ENCODE results near the gene TOR1AIP1.
A peak's percentile ranks its signal among the peaks of the same experiment; 100 is the strongest.

The TOR1AIP1 gene

DNA sequence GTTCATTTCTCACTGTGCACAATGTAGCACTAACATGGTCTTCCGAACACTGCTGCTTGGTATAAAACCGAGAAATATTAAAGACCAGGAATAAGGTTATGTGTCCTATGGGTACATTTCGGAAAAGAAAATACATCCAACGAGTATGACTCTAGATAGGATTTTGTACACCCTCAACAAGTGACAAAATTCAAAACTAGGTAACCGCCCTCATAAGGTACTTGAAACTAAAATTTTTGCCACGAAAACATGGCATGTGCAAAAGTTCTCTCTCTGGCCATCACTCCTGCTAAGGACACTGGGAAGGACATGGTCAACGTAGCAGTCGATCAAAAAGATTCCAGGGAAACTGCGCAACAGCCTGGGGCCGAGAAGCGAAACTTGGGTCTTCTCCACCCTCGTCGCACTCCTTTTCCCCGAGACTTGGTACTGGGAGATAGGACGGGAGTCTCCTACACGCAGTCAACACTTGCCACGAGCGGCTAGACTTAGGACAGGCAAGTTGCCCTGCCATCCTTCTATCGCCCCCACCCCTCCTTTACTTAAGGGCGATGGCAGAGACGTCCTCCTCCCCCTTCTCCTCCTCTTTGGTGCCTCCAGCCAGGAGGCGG, 338 bp upstream of the TOR1AIP1 start:
- no peak for DNase-seq

DNA sequence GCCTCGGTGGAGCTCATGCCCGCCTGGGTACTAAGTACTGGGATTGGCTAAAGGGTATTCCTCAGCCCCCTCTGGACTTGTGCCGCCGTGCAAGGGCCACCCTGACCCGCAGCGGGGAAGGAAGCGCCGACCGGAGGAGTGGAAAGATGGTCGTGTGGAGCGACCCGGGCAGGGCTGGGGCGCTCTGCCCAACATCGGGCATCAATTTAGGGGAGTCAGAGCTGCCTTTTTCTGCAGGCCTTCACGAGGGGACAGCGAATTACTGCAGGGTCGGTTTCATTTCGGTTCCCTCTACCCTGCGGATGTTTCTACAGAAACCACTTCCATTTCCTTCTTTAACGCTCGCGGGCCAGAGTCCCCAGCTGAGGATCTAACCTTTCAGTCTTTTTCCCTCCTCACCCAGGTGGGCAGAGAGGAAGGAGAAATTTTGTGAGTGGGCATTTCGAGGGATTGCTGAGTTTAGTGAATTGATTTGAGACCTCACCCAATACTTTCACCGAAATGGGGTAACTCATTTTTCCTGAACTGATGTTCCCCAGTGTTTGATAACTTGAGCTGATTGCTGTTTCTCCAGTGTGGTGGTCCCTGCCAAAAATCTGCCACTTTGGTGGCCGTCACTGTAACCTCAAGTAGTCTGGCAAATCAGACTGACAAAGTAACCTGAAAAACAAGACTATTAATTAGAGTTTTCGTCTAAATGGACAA, 1.1 kb downstream of the TOR1AIP1 start:
- peak; percentile 35 for DNase-seq

DNA sequence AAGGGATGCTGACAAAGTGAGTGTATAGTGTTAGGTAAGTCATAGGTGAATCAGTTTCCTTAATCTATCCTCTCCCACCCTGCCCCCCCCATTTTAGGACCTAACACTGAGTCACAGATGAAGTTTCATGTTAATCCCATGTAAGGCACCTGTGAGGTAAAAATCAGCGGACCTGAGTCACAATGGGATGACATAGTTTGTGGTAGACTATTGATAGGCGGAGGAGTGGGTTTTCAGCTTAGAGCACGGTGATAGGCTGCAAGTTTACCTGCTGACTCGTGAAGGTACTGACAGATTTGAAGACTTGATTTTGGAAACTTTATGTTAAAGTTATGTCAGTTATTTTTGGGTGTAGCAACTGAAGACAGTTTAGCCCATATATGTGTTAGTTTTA, 1.7 kb downstream of the TOR1AIP1 start:
- peak; percentile 12 for DNase-seq

DNA sequence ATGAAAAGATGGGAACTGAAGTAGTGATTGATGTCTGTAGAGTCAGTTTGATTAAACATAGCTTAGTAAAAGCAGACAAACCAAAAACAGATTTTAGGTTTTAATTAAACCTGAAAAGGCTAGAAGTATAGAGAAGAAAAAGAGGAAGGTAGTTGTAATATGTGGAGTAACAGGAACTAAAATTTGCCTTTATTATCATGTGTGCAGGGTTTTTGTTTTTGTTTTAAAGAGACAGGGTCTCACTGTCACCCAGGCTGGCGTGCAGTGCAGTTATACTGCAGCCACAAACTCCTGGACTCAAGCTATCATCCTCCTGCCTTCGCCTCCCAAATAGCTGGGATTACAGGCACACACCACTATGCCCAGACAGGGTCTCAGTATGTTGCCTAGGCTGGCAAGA, 6.0 kb downstream of the TOR1AIP1 start:
- DNase-seq, result no peak

DNA sequence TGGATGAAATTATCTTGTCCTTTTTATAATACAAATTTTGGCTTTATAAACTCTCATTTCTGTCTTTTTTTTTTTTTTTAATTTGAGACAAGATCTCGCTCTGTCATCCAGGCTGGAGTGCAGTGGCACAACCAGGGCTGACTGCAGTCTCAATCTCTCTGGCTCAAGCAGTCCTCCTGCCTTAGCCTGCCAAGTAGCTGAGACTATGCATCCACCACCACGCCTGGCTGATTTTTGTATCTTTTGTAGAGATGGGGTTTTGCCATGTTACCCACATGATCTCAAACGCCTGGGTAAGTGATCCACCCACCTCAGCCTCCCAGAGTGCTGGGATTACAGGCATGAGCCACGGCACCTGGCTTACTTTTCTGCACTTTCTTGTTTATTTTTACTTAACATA, 7.5 kb downstream of the TOR1AIP1 start:
- no peak for DNase-seq

DNA sequence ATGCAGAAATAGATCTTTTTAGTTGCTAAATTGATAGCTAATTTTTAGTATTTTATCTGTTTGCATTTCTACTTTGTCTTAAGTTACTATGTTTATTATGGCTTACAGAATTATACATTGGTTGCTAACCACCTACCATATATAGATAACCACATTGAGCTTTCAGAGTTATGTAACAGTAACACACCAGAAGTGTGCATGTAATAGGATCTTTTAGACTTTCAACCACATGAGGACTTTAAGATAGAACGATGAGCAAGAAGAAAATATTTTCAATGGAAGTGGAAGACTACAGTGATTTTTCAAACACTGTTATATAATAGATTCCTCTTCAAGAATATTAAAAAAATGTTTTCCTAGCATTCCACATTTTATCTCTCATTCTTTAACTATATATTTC, 28.8 kb downstream of the TOR1AIP1 start:
- no peak for DNase-seq

DNA sequence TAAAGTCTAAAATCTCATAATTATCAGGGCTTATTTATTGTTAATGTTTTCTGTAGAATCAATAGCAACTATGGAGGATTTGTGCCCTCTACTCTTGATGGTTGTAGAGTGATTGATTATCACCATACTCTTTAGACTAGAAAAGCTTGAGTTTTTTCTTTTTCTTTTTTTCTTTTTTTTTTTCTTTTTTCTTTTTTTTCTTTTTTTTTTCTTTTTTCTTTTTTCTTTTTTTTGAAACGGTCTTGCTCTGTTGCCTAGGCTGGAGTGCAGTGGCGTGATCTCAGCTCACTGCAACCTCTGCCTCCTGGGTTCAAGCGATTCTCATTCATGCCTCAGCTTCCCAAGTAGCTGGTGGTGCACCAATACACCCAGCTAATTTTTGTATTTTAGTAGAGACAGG, 29.7 kb downstream of the TOR1AIP1 start:
- no peak for DNase-seq

DNA sequence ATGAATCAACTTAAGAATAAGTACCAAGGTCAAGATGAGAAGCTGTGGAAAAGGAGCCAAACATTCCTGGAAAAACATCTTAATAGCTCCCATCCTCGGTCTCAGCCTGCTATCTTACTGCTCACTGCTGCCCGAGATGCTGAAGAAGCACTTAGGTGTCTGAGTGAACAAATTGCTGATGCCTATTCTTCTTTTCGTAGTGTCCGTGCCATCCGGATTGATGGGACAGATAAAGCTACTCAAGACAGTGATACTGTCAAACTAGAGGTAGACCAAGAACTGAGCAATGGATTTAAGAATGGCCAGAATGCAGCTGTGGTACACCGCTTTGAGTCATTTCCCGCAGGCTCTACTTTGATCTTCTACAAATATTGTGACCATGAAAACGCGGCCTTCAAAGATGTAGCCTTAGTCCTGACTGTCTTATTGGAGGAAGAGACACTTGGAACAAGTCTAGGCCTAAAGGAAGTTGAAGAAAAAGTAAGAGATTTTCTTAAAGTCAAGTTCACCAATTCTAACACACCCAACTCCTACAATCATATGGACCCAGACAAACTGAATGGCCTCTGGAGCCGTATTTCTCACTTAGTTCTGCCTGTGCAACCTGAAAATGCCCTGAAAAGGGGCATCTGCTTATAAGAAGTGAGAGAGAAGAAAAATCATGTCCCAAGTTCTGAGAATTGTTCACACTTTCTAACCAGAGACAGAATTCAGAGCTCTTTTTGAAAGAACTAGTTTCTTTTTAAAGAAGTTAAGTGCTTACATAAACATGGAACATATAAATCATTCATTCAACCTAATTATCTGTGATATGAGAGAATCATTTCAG, 35.7 kb downstream of the TOR1AIP1 start:
- no peak for DNase-seq

DNA sequence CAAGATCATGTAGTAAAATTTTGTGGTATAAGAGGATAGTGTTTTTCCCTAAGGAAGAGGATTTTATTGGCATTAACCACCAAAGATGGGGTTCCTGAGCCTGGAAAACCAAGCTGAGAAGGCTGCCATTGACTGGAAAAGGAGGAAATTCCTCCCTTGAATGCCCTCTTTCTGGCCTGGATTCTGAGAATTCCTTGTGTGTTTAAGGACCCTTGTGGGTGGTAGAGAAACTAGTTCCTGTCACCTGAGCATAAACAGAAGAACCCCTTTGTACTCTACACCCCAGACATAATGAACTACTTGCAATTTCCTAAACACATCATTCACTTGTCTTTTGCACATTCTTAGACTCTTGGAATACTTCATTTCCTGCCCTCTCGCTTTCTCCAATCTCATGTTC, 39.4 kb downstream of the TOR1AIP1 start:
- DNase-seq, result no peak

DNA sequence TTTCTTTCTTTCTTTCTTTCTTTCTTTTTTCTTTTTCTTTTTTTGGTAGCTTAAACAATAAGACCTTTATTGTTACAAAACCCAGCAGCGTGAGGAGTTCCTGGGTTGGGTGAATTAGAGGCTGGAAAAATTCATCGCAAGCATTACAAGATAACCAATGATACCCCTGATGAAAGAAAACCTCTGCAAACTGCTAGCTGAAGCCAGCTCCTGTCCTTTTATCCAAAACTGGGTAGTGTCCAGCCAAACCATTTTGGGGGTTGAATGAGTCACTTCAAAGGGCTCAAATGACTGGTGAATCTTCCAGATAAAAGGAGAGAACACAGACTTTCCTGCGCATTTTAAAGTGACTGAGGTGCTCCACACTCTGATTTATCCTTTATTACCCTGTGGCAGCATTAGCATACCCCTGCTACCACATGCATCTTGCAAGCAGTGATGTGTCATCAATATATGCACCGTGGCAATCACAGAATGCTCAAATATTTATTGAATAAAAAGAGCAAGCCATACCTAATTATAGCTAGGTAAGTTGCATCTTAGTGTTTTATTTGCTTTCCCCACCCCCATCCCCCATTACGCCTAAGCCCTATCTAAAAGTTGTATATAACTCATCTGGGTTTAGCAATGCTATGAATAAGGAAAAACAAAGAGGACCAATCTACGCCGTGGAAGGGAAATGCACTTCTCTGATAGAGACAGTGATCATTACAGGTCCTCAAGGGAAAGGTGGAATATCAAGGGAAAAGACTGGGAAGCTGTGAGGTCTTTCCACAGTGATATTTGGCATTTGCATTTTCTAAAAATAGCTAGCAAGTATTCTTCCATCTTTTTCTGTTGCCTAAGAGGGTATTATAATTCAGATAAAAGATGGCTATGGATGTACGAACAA, 40.1 kb downstream of the TOR1AIP1 start:
- DNase-seq, result no peak

DNA sequence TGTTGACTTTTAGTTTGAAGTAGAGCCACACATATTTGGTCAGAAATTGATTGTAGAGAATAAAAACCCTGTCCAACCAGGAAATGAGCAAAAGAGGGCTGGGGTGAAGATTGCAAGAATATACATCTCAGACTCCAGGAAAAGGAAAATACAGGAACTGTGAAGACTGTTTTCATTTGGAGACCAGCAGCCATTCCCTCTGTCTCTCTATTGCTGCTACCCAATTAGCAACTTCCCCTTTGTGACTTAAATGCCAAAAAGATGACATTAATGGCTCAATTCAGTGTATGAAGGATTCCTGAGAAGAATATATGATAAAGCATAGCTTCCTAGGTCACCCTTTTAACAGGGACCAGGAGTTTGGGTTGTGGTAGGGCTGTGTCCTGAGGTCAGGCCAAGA, 40.9 kb downstream of the TOR1AIP1 start:
- DNase-seq, result no peak

DNA sequence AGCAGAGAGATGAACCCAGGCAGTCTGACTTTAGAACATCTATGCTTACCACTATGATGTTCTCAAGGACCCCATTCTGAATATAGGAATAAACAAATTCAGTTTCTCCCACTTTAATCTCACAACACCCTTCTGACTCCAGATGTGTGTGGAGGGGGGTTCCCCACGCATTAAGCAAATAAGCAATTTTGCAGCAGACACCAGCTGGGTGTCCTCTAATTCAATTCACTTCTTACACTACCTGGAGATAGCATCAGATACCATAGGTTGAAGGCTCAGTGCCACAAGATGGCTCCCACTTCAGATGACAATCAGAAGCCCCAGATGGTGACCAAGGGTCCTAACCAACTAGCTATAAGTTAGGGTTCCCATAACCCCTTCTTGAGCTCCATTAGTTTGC, 42.2 kb downstream of the TOR1AIP1 start:
- no peak for DNase-seq

DNA sequence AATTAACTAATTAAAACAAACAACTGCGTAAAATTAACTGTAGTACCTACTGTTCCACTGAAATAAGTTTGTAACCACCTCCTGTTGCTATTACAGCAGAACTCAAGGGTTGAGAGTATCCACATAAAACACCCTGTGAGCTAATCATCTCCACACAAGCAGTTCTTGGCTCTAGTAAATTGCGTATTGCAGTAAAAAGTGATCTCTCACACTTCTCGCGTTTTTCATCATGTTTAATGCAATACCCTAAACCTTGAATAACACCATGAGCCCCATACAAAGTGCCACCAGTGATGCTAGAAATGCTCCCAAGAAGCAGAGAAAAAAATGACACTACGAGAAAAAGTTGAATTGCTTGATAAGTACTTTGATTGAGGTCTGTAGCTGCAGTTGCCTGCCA, 43.2 kb downstream of the TOR1AIP1 start:
- no peak for DNase-seq

DNA sequence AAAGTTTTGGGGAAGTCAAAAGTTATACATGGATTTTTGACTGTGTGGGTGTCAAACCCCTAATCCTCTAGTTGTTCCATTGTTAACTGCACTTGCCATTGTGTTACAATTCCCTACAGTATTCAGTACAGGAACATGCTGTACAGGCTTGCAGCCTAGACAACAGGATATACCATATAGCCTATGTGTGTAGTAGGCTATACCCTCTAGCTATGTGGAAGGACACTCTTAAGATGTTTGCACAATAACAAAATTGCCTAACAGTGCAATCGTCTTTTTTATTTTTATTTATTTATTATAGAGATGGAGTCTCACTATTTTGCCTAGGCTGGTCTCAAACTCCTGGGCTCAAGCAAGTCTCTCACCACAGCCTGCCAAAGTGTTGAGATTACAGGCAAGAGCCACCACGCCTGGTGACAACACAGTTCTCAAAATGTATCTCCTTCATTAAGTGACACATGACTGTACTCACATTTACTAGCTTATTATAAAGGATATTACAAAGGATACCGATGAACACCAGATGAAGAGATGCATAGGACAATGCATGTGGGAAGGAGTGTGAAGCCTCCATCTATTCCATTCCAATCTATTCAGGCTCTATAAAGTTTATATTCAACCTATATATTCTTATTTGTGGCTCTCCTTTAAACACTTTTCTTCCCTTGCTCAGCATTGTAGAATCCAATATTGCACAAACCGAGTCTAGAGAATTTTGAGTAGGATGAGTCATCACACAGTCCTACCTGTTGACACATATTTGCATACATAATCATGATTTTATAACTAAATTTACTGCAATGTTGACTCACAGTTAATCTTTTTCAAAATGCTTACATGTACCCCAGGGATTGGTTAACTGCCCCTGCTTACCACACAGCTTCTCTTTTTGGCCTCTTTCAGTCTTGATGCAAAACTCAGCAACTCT, 44.1 kb downstream of the TOR1AIP1 start:
- DNase-seq, result no peak

DNA sequence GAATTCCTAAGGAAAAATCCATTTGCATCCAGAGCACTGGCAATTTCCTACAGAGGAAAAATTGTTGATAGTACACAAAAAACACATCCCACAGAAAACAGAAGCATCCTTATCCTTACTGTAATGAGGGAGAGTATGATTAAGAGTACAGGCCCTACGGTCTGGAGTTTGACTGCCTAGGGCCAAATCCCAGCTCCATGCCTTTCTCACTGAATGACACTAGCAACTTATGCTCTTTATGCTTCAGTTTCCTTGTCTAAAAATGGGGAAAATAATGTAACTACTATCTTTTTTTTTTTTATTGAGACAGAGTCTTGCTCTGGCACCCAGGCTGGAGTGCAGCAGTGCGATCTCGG, 44.7 kb downstream of the TOR1AIP1 start:
- DNase-seq, result no peak

DNA sequence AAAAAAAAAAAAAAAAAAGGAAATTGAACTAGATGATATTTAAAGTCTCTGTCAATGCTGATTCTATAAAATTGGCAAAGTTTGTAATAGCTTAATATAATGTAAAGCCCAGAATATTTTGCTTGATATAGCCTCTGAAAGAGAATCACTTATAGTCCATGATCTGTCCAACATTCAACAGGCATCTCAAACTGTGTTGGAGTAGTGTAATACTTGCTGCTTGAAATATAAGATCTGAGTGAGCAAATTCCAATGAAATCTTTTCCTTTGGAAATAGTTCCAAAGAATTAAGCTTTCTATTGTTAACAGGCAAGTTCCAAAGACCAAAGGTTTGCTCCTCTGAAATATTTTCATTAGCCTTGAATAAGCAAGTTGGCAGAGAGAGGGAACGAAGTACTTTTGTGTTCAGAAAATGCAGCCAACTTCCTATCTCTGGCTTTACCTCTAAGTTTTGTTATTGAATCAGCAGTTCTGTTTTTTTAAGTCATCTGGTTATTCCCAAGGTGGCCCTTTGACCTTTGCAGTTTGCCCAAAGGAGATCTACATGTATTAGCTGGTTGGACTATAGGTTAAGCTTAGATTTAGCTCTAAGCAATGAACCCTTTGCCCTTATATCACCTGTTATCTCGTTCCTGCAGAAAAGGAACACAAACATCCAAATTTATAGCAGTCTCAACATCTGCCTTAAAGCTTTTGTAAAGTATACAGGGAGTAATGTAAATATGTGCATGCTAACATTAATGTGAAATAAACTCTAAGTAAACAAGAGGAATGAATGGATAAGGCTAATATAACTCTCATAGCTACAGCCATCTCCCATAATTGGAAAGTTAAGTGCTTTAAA, 48.1 kb downstream of the TOR1AIP1 start:
- no peak for DNase-seq

DNA sequence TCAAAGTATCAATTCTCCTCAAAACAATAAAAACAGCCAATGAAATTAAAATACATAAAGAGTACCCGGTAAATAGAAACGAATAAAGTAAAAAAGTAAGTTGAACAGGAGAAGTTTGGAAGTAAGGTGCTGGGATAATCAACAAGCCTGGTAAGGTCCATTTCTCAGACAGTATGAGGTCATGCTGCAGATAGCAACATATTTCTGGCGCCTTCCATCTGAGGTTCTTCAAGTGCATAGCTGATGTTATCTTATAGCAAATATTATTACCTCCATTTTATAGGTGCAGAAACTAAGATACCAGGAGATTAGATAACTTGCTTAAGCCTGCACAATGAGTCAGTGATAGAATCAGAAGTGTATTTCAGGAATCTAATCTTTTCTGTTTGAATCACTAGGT, 48.8 kb downstream of the TOR1AIP1 start:
- DNase-seq, result no peak

DNA sequence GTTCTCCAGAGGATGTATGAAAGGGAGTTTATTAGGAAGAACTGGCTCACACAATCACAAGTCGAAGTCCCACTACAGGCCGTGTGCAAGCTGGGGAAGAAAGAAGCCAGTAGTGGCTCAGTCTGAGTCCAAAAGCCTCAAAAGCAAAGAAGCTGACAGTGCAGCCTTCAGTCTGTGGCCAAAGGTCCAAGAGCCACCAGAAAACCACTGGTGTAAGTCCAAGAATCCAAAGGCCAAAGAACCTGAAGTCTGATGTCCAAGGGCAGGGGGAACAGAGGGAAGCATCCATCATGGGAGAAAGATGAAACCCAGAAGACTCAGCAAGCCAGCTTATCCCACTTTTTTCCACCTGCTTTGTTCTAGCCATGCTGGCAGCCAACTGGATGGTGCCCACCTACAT, 51.1 kb downstream of the TOR1AIP1 start:
- no peak for DNase-seq

DNA sequence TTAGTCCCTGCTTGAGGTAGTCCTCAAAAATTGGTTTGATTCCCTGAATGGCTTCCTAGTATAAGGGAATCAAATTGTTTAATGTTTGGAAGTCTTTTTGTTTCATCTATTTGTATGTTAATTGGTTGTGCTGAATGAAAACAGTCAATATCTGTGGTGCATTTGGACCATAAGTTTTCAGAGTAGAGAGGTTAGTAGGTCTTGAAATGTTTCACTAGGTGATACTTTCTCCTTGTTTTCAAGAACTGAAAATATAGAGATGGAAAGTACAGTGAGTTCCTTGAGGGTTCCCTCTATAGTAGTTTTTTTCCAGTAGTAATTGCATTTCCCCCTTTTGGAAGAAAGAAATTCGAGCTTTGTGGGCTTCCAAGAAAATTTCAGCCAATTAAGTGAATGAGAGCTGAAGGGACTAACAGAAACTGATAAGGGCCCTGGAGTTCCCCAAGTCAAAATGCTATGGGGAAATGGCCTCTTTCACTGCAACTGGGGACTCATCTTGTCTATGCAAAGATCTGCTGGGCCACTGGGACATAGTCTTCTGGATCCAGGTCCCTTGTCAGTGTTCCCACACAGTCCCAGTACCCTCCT, 53.9 kb downstream of the TOR1AIP1 start:
- no peak for DNase-seq

DNA sequence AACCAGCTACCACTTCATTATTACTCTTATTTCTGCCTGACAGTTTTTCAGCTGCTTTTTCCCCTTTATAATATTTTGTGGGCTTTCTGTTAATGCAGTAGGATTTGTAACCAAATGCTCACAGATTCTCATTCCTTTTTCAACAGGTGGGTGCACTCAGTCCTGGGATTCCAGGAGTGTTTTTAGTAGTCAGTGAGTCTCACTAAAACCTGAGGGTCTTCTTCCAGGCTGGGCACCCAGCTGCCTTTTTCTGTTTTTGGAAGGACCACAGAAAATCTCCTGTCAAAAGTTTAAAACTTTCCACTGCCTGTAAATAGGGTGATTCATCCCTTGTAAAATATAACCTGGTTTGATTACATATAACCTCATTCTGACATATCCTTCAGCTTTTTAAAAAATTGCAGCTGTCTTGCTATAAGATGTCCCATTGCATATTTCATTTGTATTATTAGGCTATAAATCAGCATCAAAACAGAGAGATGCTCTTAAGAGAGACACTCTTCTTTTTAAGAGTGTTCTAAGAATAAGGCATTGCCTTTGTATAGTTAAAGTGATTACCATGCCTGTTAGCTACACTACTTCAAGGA, 55.7 kb downstream of the TOR1AIP1 start:
- DNase-seq, result no peak
